ENCODE data around the gene RBM20. TPM values are rescaled to one million over a fixed set of nuclear protein-coding genes. Genes with fewer than 3 reads are reported as not detected.

RBM20 gene
- total RNA-seq, 4 donors from 2014 or later = 1.6 to 18.6 (median 3.2) TPM

GRCh38 chr10:110887560-110887959 lies 243.4 kb downstream of the RBM20 start:
- Histone ChIP-seq H3K36me3 (peaks cover 89% of the 10 kb centered on the region), H3K27ac (no peak overlapping the region), H3K9me3 (no peaks in the 10 kb centered on the region), H3K27me3 (no peaks in the 10 kb centered on the region), H3K4me3 (no peak overlapping the region), H3K4me1 (peaks cover 3% of the 10 kb centered on the region)
- no peak for TF ChIP-seq POLR2AphosphoS5 (IDR thresholded peaks at IDR 0.05)
- TF ChIP-seq EP300 (IDR thresholded peaks at IDR 0.05) = no peak
- no peak for TF ChIP-seq CTCF (IDR thresholded peaks at IDR 0.05)
- TF ChIP-seq POLR2A (IDR thresholded peaks at IDR 0.05) = no peak
- DNase-seq (ENCODE audit: low spot score in 2 of 2) = no peak
- 95% methylated on average over 1 of the region's 1 CpG for WGBS

Other genes with a start within 250 kb of the RBM20 start
- 10 to 100 TPM in 3 of 4 donors, 1 to 10 TPM in 1; 9.3 to 60.8 (median 31.0) TPM for gene DUSP5, start 146.4 kb upstream of the RBM20 start, total RNA-seq
- 10 to 100 TPM; 18.9 to 33.5 (median 23.3) TPM for gene SMC3, start 76.6 kb upstream of the RBM20 start, total RNA-seq
- 100 to 1,000 TPM; 243 to 594 (median 293) TPM for gene PDCD4, start 227.6 kb downstream of the RBM20 start, total RNA-seq

Measured in suprapubic skin (tissue), 4 donors.